CD4-positive, CD25-positive, alpha-beta regulatory T cell (primary cell): ENCODE data around the gene ERCC6L. TPM values are rescaled to one million over a fixed set of nuclear protein-coding genes. Genes with fewer than 3 reads are reported as not detected.
"Not testable (repeated sequence)": the region's sequence is repeated elsewhere in the genome, so short reads cannot be mapped to it uniquely, and the experiment has no call there.

Source experiments
- ATAC-seq, 2 donors: fragments of 150-1000 bp; cut with Tn5 transposase; one replicate each; pipeline ENCODE4 v1.10.0; 2021; ENCODE audit warnings: low read depth in 2 of 2, moderate number of reproducible peaks in 2 of 2, moderate library complexity in 1 of 2
- DNase-seq, 3 donors: peaks; one replicate each; pipeline versions ENCODE4 v3.0.0 to v3.0.0-alpha.2; 2012 to 2022; ENCODE audit warnings: mixed read lengths in 1 of 3
- H3K27ac ChIP-seq: one replicate; pipeline ENCODE4 v1.7.0; 2013; ENCODE audit warnings: mild to moderate bottlenecking, low read length; ENCODE audit not compliant: insufficient read depth, poor library complexity, severe bottlenecking
- H3K27me3 ChIP-seq: one replicate; pipeline ENCODE4 v1.7.0; 2013; ENCODE audit warnings: low read length; ENCODE audit not compliant: control insufficient read depth, insufficient read depth
- H3K36me3 ChIP-seq: one replicate; pipeline ENCODE4 v1.7.0; 2013; ENCODE audit warnings: mild to moderate bottlenecking, low read length, moderate library complexity; ENCODE audit not compliant: control insufficient read depth, insufficient read depth
- H3K4me1 ChIP-seq: 2 replicates; pipeline ENCODE4 v1.7.0; 2013; ENCODE audit warnings: mild to moderate bottlenecking, low read length; ENCODE audit not compliant: insufficient read depth, control insufficient read depth, poor library complexity, severe bottlenecking
- H3K4me3 ChIP-seq: one replicate; pipeline ENCODE4 v1.7.0; 2013; ENCODE audit warnings: low read depth, mild to moderate bottlenecking, low read length, moderate library complexity
- H3K9me3 ChIP-seq, 2 experiments: 1 replicate in 1 of 2; 2 replicates in 1 of 2; pipeline ENCODE4 v1.7.0; 2013; ENCODE audit warnings: low read length in 2 of 2, mild to moderate bottlenecking in 1 of 2, moderate library complexity in 1 of 2; ENCODE audit not compliant: control insufficient read depth in 2 of 2
- H3K27ac Mint-ChIP-seq, 3 donors: one replicate each; pipeline ENCODE4 v1.8.0; 2020 to 2022; ENCODE audit warnings: mild to moderate bottlenecking in 3 of 3, mixed read lengths in 3 of 3, moderate library complexity in 2 of 3
- H3K27me3 Mint-ChIP-seq: one replicate; pipeline ENCODE4 v1.8.0; 2022; ENCODE audit warnings: mild to moderate bottlenecking, mixed read lengths
- H3K36me3 Mint-ChIP-seq: one replicate; pipeline ENCODE4 v1.8.0; 2020; ENCODE audit warnings: mixed read lengths
- H3K4me1 Mint-ChIP-seq, 4 donors: one replicate each; pipeline ENCODE4 v1.8.0; 2020 to 2022; ENCODE audit warnings: mixed read lengths in 4 of 4, mild to moderate bottlenecking in 1 of 4
- H3K4me3 Mint-ChIP-seq, 4 donors: one replicate each; pipeline ENCODE4 v1.8.0; 2020 to 2022; ENCODE audit warnings: mild to moderate bottlenecking in 4 of 4, mixed read lengths in 4 of 4, moderate library complexity in 3 of 4
- H3K9me3 Mint-ChIP-seq, 7 donors: one replicate each; pipeline ENCODE4 v1.8.0; 2020 to 2022; ENCODE audit warnings: mixed read lengths in 7 of 7, mild to moderate bottlenecking in 3 of 7, moderate library complexity in 2 of 7
- polyA plus RNA-seq, 4 donors: library from polyadenylated mRNA; unstranded; fragments of 300-500 nt; fragmentation: Illumina TruSeq; gene quantifications; one replicate each; pipeline ENCODE4 v1.2.3, GENCODE V29; 2021
- total RNA-seq: library from RNA; stranded (reverse); gene quantifications from one replicate; pipeline ENCODE4 v1.2.3, GENCODE V29; 2022

ERCC6L gene
- total and polyA plus RNA-seq, 5 donors from 2014 or later = 0.52 to 0.94 (median 0.64) TPM

GRCh38 chrX:72181178-72182125, 57.4 kb downstream of the ERCC6L start, which contains the start of gene PIN4:
Gene PIN4, plus strand, starts transcription at chrX:72181757. Its CDS starts 29 bp downstream, at chrX:72181786.
- Histone ChIP-seq H3K27ac (peak within 1 kb of the TSS; percentile 65), H3K9me3 (no peaks in the 10 kb centered on the region), H3K36me3 (no peaks in the 10 kb centered on the region), H3K27me3 (no peaks in the 10 kb centered on the region), H3K4me1 (peaks cover 11% of the 10 kb centered on the region), H3K4me3 (peak within 1 kb of the TSS; percentile 88)
- DNase-seq (peak; percentile 75 to 94 (median 83)), ATAC-seq (peak; percentile 95 to 96)
- H3K4me1 Mint-ChIP-seq = peaks cover 5 to 18% (median 10%) of the 10 kb centered on the region in 4 donors
- no peaks in the 10 kb centered on the region for H3K9me3 Mint-ChIP-seq
- H3K4me3 Mint-ChIP-seq = peak within 1 kb of the TSS in 1 of 4 donors; percentile 74
- no peaks in the 10 kb centered on the region for H3K27me3 Mint-ChIP-seq
- peaks cover 4% of the 10 kb centered on the region for H3K36me3 Mint-ChIP-seq
- H3K27ac Mint-ChIP-seq = no peak within 1 kb of the TSS

DNA sequence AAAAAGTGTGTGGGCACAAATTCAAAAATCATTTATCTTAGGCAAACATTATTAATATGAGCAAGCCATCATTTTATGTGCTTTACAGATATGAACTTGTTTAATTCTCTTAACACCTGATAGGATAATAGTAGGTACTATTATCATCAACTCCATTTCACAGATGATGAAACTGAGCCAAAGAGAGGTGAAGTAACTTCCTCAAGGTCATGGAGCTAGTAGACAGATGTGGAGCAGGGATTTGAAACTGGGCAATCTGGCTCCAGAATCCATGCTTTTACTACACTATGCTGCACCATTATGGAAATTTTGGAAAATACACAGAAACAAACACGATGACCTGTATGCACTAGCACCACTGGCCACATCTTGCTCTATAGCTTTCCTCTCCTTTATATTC, 58.3 kb downstream of the ERCC6L start:
- peak overlapping the region in 1 of 3 donors; percentile 57 for H3K27ac Mint-ChIP-seq
- no peak for ATAC-seq

DNA sequence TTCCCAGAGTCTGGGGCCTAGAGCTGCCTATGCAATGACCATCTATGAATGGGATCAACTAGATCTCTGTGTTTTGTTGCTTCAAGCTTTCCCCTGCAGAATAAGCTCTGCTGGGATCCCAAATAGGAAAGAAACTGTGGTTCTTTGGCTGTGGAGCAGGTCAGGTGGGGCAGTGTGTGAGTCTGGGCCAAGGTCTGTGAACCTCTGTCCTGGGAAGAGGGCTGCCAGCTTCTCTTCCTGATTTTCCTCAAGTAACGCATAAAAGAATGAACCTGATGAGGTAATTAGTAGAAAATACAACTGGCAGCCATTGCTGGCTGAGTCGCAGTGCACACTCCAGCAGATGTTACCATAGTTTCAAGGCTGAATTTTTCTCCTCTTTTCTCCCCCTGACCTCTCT, 61.8 kb downstream of the ERCC6L start:
- H3K27ac Mint-ChIP-seq = no peak overlapping the region
- DNase-seq = no peak
- H3K36me3 Mint-ChIP-seq = no peaks in the 10 kb centered on the region
- Histone ChIP-seq H3K4me3 (no peak overlapping the region), H3K4me1 (no peaks in the 10 kb centered on the region), H3K36me3 (no peaks in the 10 kb centered on the region), H3K27ac (no peak overlapping the region), H3K27me3 (no peaks in the 10 kb centered on the region), H3K9me3 (no peaks in the 10 kb centered on the region)
- H3K4me3 Mint-ChIP-seq = no peak overlapping the region
- H3K27me3 Mint-ChIP-seq = peaks cover 7% of the 10 kb centered on the region
- no peaks in the 10 kb centered on the region for H3K9me3 Mint-ChIP-seq
- peaks cover 0 to 13% (median 3%) of the 10 kb centered on the region in 4 donors for H3K4me1 Mint-ChIP-seq
- ATAC-seq = no peak

More for the DNA sequence above, 58.3 kb downstream of the ERCC6L start:
- Histone ChIP-seq H3K4me1 (peaks cover 11% of the 10 kb centered on the region), H3K4me3 (peak overlapping the region; percentile 88), H3K27me3 (no peaks in the 10 kb centered on the region), H3K36me3 (no peaks in the 10 kb centered on the region), H3K27ac (peak overlapping the region; percentile 65), H3K9me3 (no peaks in the 10 kb centered on the region)
- Mint-ChIP-seq H3K9me3 (no peaks in the 10 kb centered on the region), H3K4me1 (peaks cover 4 to 18% (median 7%) of the 10 kb centered on the region in 4 donors), H3K4me3 (peak overlapping the region in 1 of 4 donors; percentile 74), H3K27me3 (no peaks in the 10 kb centered on the region), H3K36me3 (peaks cover 4% of the 10 kb centered on the region)
- peak in 1 of 3 donors; percentile 4 for DNase-seq

DNA sequence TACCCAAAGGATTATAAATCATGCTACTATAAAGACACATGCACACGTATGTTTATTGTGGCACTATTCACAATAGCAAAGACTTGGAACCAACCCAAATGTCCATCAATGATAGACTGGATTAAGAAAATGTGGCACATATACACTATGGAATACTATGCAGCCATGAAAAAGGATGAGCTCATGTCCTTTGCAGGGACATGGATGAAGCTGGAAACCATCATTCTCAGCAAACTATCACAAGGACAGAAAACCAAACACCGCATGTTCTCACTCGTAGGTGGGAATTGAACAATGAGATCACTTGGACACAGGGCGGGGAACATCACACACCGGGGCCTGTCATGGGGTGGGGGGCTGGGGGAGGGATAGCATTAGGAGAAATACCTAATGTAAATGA, 62.5 kb downstream of the ERCC6L start:
- not testable (repeated sequence) for H3K9me3 Mint-ChIP-seq, H3K27ac Mint-ChIP-seq, H3K27ac ChIP-seq, H3K9me3 ChIP-seq, H3K4me3 ChIP-seq, DNase-seq, H3K36me3 ChIP-seq, H3K36me3 Mint-ChIP-seq, H3K27me3 ChIP-seq, H3K4me3 Mint-ChIP-seq, H3K4me1 ChIP-seq, ATAC-seq, H3K27me3 Mint-ChIP-seq
- peaks cover 0 to 13% (median 3%) of the 10 kb centered on the region in 4 donors for H3K4me1 Mint-ChIP-seq

DNA sequence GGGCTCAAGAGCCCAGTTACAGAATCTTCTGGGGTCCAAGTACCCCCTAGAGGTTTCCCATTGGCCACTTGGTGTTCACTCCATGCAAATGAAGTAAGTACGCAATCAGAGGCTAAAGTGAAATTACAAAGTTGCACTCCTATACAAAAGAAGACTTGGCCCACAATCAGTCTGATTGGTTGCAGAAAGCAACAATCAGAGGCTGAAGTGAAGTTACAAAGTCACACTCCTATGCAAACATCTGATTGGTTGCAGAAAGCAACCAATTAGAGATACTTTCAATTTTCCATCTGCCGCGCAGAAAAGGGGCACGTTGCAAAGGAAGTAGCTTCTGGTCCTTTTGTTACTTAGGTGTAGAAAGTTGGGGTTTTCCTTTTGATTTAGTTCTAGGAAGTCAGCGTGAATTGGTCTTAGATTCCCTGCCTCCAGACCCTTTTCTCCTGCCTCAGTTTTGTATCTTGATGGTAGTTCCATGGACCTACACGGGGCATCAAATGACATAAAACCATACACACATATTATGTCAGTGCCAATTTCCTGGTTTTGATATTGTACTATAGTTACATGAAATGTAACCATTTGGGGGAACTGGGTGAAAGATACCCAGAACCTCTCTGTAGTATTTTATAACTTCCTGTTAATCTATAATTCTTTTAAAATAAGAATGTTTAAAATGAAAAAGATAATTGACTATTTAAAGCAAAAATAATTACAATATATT, 69.7 kb downstream of the ERCC6L start:
- H3K4me3 Mint-ChIP-seq = peak overlapping the region; percentile 84 to 94 (median 86)
- Histone ChIP-seq H3K4me1 (no peaks in the 10 kb centered on the region), H3K36me3 (no peaks in the 10 kb centered on the region), H3K4me3 (peak overlapping the region; percentile 82), H3K27me3 (no peaks in the 10 kb centered on the region), H3K27ac (peak overlapping the region; percentile 81), H3K9me3 (no peaks in the 10 kb centered on the region)
- H3K27ac Mint-ChIP-seq = peak overlapping the region; percentile 90 to 96 (median 94)
- no peaks in the 10 kb centered on the region for H3K9me3 Mint-ChIP-seq
- ATAC-seq = peak; percentile 82 to 84
- peaks cover 11% of the 10 kb centered on the region for H3K27me3 Mint-ChIP-seq
- DNase-seq = peak; percentile 25 to 84 (median 72)
- H3K36me3 Mint-ChIP-seq = no peaks in the 10 kb centered on the region
- peaks cover 0 to 8% (median 5%) of the 10 kb centered on the region in 4 donors for H3K4me1 Mint-ChIP-seq

DNA sequence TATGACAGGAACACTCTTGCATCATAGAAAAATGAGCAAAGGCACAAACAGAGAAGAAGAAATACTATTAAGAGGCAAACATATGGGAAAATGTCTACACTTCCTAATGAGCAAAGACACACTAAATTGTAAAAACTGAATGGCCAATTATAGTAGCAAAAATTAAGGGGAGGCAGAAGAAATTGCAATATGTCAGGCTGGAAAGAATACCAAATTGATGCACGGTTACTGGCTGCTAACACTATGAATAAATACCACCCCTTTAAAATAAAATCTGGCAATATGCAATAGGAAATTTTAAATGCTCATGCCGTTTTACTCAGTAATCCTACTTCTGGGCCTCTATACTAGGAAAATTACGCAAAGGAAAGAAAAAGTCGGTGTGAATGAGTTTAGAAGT, 73.3 kb downstream of the ERCC6L start:
- H3K4me1 Mint-ChIP-seq = peaks cover 0 to 8% (median 5%) of the 10 kb centered on the region in 4 donors
- no peak for DNase-seq
- no peaks in the 10 kb centered on the region for H3K9me3 Mint-ChIP-seq
- ATAC-seq = no peak
- Histone ChIP-seq H3K27ac (no peak overlapping the region), H3K4me3 (no peak overlapping the region), H3K4me1 (no peaks in the 10 kb centered on the region), H3K9me3 (no peaks in the 10 kb centered on the region), H3K27me3 (no peaks in the 10 kb centered on the region), H3K36me3 (no peaks in the 10 kb centered on the region)
- H3K27me3 Mint-ChIP-seq = peaks cover 4% of the 10 kb centered on the region
- H3K4me3 Mint-ChIP-seq = no peak overlapping the region
- no peak overlapping the region for H3K27ac Mint-ChIP-seq
- no peaks in the 10 kb centered on the region for H3K36me3 Mint-ChIP-seq

DNA sequence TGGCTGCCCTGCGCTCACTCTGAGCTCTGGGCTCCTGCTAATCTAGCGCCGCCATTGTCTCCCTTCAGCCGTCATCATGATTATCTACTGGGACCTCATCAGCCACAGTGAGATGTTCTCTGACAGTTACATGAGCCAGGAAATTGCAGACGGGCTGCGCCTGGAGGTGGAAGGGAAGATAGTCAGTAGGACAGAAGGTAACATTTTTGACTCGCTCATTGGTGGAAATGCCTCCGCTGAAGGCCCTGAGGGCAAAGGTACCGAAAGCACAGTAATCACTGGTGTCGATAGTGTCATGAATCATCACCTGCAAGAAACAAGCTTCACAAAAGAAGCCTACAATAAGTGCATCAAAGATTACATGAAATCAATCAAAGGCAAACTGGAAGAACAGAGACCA, 79.1 kb downstream of the ERCC6L start:
- Mint-ChIP-seq H3K27ac (no peak overlapping the region), H3K27me3 (peaks cover 7% of the 10 kb centered on the region)
- ATAC-seq = no peak

More for the DNA sequence above, 79.1 kb downstream of the ERCC6L start:
- H3K36me3 Mint-ChIP-seq = peaks cover 5% of the 10 kb centered on the region
- H3K27ac ChIP-seq = no peak overlapping the region
- no peaks in the 10 kb centered on the region for H3K9me3 Mint-ChIP-seq
- H3K4me3 ChIP-seq = no peak overlapping the region
- H3K27me3 ChIP-seq = no peaks in the 10 kb centered on the region
- no peak overlapping the region for H3K4me3 Mint-ChIP-seq
- H3K36me3 ChIP-seq = no peaks in the 10 kb centered on the region
- DNase-seq = no peak
- no peaks in the 10 kb centered on the region for H3K4me1 ChIP-seq
- no peaks in the 10 kb centered on the region for H3K9me3 ChIP-seq
- no peaks in the 10 kb centered on the region for H3K4me1 Mint-ChIP-seq
